ENCODE measurements around the gene CALCA.
"Not testable (repeated sequence)": the region's sequence is repeated elsewhere in the genome, so short reads cannot be mapped to it uniquely, and the experiment has no call there.

Gene CALCA, protein sequence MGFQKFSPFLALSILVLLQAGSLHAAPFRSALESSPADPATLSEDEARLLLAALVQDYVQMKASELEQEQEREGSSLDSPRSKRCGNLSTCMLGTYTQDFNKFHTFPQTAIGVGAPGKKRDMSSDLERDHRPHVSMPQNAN

GRCh38 chr11:14971865-14972580, at the start of gene CALCA:
Gene CALCA, minus strand, starts transcription at chr11:14972351. Its CDS starts 1,159 bp downstream, at chr11:14971192.
- TF ChIP-seq, protein P1, sequence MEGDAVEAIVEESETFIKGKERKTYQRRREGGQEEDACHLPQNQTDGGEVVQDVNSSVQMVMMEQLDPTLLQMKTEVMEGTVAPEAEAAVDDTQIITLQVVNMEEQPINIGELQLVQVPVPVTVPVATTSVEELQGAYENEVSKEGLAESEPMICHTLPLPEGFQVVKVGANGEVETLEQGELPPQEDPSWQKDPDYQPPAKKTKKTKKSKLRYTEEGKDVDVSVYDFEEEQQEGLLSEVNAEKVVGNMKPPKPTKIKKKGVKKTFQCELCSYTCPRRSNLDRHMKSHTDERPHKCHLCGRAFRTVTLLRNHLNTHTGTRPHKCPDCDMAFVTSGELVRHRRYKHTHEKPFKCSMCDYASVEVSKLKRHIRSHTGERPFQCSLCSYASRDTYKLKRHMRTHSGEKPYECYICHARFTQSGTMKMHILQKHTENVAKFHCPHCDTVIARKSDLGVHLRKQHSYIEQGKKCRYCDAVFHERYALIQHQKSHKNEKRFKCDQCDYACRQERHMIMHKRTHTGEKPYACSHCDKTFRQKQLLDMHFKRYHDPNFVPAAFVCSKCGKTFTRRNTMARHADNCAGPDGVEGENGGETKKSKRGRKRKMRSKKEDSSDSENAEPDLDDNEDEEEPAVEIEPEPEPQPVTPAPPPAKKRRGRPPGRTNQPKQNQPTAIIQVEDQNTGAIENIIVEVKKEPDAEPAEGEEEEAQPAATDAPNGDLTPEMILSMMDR (conservative IDR thresholded peaks at IDR 0.05) = no peak
- no peak within 1 kb of the TSS for H3K27ac ChIP-seq

- no peak overlapping the region for H3K27ac ChIP-seq
- TF ChIP-seq, protein P1 (conservative IDR thresholded peaks at IDR 0.05) = no peak
These were observed 44.0 kb upstream of the CALCA start for GRCh38 chr11:15016200-15016599.

GRCh38 chr11:15011776-15012345, 39.7 kb upstream of the CALCA start:
- no peak overlapping the region for H3K27ac ChIP-seq
- TF ChIP-seq, protein P1 (conservative IDR thresholded peaks at IDR 0.05) = no peak

DNA sequence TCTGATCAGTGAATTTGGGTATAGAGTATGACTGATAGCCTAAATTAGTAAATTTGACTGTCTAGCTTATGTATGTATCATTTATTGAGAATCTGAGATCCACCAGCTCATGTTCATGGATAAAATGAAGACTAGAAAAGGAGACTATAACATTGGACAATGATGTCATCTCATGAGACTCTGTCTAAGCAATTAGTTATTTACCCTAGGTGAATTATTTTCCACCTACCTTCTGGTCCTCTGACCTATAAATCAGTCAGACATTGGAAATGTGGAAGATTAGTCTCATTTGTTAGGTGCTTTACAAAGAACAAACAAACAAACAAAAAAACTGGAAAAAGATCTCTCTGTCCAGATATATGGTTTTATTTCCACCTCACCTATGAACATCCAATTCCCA, 38.7 kb upstream of the CALCA start:
- TF ChIP-seq, protein P1 (conservative IDR thresholded peaks at IDR 0.05) = no peak
- no peak overlapping the region for H3K27ac ChIP-seq

- TF ChIP-seq, protein P1 (conservative IDR thresholded peaks at IDR 0.05) = peak; percentile 51
- H3K27ac ChIP-seq = no peak overlapping the region
These were observed 34.1 kb upstream of the CALCA start for GRCh38 chr11:15006139-15006759.

GRCh38 chr11:14988133-14988532, 16.0 kb upstream of the CALCA start:
- H3K27ac ChIP-seq = not testable (repeated sequence)

GRCh38 chr11:14981507-14981906, 9.4 kb upstream of the CALCA start:
- no peak overlapping the region for H3K27ac ChIP-seq
- TF ChIP-seq, protein P1 (conservative IDR thresholded peaks at IDR 0.05) = no peak
